NCI-H345 (cell line): ENCODE results near the gene DDX46.
"Not testable (repeated sequence)": the region's sequence is repeated elsewhere in the genome, so short reads cannot be mapped to it uniquely, and the experiment has no call there.

Source experiments
- DNase-seq: peaks from one replicate; lab custom pipeline; 2025; lab: John Stamatoyannopoulos, UW

DDX46 gene

DNA sequence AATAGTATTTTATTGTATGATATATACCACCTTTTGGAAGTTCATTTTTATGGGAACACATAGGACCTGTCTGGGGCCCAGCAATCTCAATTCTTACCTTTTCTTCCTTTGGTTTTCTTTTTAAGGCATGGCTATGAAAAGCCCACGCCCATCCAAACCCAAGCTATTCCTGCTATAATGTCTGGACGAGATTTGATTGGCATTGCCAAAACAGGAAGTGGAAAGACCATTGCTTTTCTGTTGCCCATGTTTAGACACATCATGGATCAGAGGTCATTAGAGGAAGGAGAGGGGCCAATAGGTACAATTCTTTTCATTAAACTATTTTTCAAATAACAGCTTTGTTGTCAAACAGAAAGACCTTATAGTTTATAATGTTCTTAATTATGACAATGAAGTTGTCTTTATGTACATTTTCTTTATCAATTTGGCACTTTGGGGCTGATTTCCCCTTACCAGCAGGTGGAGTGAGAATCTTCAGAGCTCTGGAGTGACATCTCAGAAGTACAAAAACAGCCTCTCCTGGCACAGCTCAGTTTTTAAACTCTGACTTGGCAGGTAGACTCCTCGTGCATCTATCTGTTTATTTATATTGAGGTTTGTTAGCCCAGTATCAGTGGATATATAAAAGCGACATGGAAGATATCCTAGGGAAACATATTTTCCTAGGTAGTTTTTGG lies 25.8 kb downstream of the DDX46 start:
- DNase-seq = no peak

DNA sequence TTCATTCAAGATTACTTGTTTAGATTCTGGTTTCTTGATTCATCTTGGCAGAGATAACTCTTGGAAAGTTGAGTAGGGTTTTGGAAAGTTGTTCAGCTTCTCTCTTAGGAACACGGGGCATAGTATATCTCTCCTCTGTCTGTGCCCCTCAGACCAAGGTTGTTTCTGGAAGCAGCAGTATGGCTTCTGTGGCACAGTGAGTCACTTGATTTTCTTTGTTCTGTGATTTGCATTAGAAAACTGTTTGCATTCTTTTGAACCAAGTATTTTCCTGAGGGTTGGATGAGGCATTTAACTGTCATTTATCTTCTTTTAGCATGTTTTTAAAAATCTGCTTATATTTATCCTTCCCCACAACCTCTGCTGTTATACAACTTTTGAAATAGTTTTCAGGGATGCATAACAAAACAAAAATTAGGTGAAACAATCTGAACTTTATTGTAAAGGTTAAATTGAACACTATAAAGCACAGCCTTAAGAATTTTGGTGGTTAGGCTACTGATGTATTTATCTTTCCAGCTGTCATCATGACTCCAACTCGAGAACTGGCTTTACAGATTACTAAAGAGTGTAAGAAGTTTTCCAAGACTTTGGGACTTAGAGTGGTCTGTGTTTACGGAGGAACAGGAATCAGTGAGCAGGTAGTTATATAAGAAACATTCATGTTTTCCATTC lies 26.5 kb downstream of the DDX46 start:
- no peak for DNase-seq

DNA sequence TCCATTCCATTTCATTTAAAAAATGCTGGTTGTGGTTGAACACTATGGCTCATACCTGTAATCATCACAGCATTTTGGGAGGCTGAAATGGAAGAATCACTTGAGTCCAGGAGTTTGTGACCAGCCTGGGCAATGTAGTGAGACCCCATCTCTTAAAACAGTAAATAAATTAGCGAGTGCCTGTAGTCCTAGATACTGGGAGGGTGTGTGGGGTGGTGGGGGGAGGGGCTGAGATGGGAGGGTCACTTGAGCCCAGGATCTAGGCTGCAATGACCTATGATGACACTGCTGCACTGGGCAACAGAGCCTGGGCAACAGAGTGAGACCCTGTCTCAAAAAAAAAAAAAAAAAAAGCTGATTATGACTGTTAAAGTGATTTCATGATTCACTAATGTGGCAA lies 29.1 kb downstream of the DDX46 start:
- no peak for DNase-seq

DNA sequence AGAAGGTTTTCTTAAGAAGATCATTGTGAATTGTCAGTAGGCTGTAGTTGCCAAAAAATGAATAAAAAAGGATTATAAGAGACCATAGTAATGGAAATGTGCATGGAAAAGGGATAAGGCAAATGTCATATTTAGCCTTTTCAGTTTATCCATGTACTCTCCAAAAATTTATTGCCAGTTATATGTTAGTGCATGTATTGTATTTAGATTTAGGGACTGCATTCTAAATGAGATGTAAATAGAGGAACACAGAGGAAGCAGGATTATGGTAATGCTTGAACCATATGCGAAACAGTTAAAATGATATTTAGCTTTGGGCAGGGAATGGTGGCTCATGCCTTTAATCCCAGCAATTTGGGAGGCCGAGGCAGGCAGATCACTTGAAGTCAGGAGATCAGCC lies 33.0 kb downstream of the DDX46 start:
- DNase-seq = no peak

DNA sequence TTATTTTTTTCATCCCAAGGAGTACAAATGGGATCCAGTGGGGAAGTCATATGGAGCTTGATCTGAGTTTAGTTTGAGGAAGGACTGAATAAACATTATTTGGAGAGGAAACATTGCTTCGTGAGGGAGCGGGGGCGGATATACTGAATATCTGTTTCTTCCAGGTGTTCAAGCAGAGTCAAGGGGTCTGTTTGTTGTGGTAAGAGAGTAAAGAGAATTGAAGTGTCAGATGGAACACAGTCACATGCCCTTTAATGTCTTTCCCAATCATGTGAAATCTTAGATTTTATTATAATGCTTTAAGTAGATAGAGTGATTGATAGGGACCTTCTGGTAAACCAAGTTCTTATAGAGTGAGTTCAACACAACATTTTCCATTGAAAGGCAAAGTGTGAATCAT lies 33.7 kb downstream of the DDX46 start:
- no peak for DNase-seq

DNA sequence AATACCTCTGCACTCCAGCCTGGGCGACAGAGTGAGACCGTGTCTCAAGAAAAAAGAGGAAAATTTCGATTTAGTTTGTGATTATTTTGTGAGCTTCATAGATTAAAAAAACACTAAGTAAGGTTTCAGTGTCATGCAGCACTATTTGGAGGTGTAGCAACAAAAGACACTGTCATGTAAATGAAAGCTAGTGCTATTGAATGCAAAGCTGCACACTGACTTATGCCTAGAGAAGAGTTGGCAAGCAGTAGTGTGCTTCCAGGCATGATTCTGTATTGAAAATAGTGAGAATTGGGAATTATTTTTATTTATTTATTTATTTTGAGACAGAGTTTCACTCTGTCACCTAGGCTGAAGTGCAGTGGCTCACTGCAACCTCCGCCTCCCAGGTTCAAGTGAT lies 34.5 kb downstream of the DDX46 start:
- no peak for DNase-seq

DNA sequence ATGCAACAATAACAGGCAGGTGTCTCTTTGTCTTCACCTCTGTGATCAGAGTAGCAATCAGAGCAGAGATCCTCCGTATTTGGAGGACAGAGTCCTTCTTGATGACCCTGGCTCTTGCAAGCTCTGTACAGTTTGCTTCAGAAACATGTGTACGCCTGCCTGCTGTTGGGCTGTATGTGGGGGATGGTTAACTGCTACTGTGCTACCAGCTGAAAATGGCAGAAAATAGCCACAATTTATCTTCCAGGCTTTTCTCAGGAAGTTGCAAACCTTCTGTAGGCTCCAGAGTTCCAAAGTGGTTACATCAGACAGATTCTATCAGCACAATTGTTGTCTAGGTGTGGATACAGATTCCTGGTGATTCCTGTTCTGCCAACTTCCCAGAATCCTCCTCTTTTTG lies 35.5 kb downstream of the DDX46 start:
- no peak for DNase-seq

DNA sequence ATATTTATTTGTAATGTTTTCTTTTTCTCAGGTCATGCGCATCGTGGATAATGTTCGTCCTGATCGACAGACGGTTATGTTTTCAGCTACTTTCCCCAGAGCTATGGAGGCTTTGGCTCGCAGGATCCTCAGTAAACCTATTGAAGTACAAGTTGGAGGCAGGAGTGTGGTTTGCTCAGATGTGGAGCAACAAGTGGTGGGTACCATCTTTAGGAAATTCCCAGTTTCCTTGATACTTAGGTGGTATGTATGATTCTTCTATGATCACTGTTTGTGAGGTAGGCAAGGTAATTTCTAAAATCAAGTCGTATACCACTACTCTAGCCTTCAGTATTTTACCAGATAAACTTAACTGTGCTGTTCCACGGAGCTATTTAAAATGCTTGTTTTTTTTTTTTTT lies 36.2 kb downstream of the DDX46 start:
- no peak for DNase-seq

DNA sequence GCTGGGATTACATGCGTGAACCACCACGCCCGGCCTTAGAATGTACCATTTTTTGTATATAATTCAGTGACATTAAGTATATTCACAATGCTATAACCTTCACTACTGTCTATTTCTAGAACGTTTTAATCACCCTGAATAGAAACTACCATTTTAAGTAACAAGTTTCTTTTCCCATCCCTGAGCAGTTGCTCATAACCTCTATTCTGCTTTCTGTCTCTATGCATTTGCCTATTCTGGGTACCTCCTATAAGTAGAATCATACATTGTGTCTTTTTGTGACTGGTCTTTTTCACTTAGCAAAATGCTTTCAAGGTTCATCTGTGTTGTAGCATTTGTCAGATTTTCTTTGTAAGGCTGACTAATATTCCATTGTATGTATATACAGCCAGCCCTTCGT lies 39.9 kb downstream of the DDX46 start:
- DNase-seq = no peak

DNA sequence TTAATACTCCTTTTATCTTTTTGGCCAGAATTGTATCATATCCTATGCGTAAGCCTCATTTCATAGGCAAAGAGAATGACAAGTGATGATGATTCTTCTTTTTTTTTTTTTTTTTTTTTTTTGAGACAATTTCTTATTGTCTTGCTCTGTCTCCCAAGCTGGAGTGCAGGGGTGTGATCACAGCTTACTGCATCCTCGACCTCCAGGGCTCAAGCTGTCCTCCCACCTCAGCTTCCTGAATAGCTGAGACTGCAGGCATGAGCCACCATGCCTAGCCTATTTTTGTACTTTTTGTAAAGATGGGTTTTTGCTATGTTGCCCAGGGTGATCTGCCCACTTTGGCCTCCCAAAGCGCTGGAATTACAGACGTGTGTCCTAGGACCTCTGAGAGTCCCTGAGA lies 45.2 kb downstream of the DDX46 start:
- no peak for DNase-seq

DNA sequence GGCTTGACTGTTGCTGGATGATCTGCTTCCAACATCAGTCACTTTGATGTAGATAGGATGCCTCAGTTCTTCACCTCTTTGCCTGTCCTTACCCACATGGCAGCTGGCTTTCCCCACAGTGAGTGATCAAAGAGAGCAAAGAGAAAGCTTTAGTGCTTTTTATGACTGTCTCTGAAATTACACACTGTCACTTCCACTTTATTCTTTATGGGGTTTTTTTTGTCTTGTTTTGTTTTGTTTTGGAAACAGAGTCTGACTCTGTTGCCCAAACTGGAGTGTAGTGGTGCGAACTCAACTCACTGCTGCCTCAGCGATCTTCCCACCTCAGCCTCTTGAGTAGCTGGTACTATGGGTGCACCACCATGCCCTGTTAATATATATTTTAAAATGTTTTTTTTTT lies 54.8 kb downstream of the DDX46 start:
- DNase-seq = no peak

DNA sequence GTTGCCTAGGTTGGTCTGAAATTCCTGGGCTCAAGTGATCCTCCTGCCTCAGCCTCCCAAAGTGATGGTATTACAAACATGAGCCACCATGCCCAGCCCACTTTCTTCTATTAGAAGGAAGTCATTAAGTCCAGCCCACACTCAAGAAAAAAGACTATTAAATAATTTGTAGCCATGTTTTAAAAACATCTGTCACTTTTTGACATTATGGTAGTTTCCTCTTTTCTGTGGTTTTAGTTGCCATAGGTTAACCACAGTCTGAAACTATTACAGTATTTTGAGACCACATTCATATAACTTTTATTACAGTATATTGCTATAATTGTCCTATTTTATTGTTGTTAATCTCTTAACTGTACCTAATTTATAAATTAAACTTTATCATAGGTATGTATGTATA lies 55.2 kb downstream of the DDX46 start:
- no peak for DNase-seq

DNA sequence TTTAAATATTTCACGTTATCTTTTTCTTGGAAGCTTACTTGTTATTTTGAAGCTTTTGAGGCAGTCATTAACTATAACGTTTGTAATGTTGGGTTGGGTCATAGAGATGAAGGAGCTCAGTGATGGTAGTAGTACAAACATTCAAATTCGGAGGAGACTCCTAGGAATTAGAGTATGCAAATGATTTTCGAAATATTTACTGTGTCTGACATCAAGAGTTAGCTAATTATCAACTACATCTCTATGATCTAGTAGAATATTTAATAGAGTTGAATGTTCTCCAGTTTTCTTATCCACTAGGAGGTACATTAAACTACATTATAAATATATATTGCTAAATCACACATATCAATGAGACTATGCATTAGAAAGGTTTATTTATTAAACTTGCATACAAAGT lies 58.4 kb downstream of the DDX46 start:
- no peak for DNase-seq

DNA sequence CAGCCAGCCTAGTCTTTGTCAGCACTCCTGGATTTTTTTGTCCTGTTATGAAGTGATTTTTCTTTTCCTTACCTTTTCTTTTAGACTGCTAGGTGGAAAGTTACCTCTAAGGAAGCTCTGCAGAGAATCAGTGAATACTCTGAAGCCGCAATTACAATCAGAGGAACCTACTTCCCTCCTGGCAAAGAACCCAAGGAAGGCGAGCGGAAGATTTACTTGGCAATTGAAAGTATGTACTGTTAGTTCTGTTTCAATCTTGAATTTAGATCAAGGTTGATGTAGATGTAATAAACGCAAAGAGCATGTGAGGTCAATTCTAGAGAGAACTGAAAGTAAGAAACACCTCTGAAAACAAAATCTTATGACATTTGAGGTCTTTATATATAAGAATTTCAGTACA lies 60.2 kb downstream of the DDX46 start:
- no peak for DNase-seq

DNA sequence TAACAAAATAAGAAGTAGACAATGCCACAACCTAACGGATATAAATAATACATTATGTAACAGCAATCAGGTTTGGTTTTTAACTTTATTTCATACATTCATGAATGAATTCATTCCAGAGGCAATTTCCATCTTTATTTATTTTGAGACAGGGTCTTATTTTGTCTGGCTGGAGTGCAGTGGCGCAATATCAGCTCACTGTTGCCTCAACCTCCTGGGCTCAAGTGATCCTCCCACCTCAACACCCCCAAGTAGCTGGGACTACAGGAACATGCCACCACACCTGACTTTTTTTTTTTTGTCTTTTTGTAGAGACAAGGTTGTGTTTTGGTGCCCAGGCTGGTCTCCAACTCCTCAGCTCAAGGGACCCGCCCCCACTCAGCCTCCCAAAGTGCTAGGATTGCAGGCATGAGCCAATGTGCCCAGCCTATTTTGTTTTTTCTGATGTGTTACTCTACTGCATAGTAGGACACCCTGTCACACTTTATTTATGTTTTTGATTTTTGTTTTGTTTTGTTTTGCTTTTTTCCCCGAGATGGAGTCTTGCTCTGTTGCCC lies 60.9 kb downstream of the DDX46 start:
- no peak for DNase-seq

DNA sequence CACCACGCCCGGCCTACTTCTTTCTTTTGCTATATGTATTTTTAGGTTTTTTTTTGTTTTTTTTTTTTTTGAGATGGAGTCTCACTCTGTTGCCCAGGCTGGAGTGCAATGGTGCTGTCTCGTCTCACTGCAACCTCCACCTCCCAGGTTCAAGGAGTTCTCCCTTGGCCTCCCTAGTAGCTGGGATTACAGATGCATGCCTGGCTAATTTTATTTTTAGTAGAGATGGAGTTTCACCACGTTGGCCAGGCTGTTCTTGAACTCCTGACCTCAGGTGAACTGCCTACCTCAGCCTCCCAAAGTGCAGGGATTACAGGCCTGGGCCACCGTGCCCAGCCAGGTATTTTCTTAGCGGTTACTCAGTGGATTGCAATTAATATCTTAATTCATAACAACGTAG lies 63.3 kb downstream of the DDX46 start:
- DNase-seq = no peak

DNA sequence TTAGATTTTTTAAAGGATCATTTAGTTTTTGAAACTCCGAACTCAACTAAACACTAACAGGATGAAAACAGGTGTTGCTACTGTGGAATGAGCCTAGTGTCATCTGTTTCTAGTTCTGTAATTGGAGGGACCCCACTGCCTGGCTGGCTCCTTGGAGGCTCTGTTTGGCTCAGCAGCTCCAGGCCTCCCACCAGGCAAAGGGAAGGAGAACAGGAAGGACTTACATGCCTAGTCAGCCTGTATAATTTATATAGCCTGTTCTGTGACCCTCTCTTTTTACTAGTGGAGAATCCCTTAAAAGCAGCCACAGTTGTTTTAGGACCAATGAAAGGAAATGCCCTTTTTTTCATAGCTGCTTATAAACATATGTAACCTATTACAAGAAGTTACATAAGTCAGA lies 66.1 kb downstream of the DDX46 start:
- no peak for DNase-seq

DNA sequence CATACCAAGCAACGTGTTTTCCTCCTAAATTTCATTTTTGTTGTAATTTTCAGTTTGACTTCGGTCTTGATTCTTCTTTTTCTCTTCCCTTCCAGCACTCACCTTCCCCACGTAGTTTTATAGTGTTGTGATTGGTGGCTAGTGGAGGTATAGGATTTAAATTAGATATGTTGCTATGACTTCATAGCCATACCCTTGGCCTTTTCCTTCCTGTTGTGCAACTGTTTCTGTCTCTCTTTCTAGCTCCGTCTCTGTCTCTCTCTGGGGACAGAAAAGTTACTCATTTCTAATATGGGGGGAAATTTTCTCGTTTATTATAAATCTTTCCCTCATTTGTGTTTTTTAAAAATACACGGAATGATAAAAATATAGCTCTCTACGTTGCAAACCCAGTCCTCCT lies 66.6 kb downstream of the DDX46 start:
- DNase-seq = no peak

DNA sequence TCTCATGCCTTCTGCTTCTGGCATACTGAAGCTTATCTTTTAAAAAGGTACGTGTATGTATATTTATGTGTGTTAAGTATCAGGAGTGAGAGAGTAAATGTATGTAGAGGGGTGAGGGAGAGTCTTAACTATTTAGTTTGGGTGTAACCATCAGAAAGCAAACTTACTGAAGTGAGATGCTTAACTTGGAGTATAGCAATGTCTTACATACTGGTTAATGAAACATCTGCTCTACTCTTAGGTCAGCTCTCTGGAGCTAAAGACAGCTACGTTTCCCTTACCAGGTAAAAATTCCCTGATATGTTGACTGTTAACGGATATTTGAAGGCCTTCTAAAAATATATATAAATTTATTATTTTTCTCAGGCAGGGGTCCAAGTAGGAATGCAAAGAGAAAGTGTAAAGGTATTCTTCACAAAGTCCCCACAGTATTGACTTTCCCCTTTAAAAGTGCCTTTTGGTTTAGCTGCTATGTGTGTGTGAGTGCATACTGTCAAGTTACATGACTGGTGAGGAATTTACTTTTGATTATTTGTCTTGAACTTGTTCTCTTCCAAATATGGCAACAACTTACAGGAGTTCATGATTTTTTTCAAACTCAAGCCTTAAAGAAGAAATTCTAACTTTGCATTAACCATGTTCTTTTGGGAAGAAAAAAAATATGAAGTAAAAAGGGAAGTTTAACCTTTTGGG lies 74.9 kb downstream of the DDX46 start:
- DNase-seq = no peak

DNA sequence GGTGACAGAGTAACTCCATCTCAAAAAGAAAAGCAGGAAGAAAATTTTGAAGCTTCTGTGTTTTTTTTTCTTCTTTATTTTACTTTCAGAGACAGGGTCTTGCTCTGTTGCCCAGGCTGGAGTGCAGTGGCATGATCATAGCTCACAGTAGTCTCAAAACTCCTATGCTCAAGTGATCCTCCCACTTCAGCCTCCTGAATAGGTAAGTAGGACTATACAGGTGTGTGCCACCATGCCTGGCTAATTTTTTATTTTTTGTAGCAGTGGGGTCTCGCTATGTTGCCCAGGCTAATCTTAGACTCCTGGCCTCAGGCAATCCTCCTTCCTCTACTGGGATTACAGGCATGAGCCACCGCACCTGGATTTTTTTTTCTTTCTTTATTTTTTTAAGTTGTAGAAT lies 77.0 kb downstream of the DDX46 start:
- DNase-seq = no peak

DNA sequence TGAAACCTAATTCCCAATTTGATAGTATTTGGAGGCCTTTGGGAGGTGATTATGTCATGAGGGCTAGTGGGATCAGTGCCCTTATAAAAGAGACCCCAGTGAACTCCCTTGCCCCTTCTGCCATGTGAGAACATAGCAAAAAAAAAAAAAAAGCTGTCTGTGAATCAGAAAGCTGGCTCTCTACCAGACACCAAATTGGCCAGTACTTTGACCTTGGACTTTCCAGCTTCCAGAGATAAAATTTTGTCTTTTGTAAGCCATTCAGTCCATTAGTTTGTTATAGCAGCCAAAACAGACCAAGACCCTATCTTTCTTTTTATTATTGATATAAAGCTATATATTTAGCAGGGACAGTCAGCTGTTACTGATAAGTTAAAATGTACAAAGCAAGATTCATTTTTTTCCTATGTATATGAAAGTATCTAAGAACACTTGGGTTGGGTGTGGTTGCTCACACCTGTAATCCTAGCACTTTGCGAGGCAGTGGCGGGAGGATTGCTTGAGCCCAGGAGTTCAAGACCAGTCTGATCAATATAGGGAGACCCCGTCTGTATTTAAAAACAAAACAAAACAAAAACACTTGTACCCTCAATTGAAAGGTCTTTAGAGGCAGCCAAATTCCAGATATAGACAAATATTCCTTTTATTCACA lies 79.1 kb downstream of the DDX46 start:
- no peak for DNase-seq

DNA sequence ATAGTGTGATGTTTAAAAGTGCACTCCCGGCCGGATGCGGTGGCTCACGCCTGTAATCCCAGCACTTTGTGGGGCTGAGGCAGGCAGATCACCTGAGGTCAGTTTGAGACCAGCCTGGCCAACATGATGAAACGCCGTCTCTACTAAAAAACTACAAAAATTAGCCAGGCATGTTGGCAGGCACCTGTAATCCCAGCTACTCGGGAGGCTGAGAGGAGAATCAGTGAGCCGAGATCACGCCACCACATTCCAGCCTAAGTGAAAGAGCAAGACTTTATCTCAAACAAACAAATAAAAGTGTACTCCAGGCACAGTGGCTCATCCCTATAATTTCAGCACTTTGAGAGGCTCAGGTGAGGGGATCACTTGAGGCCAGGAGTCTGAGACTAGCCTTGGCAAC lies 79.8 kb downstream of the DDX46 start:
- not testable (repeated sequence) for DNase-seq

DNA sequence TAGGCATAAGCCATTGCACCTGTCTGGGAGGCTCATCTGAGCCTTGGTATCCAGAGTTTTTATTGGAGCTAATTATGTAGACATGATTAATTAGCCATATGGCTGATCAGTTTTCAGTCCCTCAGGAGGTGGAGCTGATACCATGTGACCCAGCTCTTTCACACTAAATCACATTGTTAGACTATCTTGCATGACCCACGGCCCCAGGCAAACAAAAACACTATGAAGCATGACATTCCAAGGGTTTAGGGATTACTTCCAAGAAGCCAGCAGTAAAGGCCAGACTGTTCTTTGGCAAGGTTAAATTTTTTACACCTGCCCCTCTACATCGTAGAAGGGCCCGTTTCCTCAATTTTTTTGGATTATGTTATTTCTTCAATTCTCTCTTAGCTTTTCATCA lies 82.2 kb downstream of the DDX46 start:
- no peak for DNase-seq
